ENCODE results near the gene EGFR. TPM values are rescaled to one million over a fixed set of nuclear protein-coding genes. Genes with fewer than 3 reads are reported as not detected.

EGFR gene
- total RNA-seq, 1 experiment from 2014 or later = 50.0 TPM

DNA sequence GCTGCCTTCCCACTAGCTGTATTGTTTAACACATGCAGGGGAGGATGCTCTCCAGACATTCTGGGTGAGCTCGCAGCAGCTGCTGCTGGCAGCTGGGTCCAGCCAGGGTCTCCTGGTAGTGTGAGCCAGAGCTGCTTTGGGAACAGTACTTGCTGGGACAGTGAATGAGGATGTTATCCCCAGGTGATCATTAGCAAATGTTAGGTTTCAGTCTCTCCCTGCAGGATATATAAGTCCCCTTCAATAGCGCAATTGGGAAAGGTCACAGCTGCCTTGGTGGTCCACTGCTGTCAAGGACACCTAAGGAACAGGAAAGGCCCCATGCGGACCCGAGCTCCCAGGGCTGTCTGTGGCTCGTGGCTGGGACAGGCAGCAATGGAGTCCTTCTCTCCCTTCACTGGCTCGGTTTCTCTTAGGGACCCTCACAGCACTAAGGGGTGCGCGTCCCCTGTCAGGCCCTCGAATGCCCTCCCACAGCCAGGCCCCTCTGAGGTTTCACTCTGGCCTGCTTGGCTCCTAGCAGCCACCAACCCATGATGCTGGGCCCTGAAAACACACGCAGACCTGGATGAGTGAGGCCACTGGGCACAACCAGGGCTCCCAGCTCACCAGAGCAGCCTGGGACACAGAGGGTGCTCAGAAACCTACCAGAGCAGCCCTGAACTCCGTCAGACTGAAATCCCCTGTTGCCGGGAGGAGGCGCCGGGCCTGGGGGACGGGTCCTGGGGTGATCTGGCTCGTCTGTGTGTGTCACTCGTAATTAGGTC, 173.3 kb downstream of the EGFR start:
- H3K9me2 ChIP-seq (replicated peaks; ENCODE audit: low read length) = no peaks in the 10 kb centered on the region
- H3K79me2 ChIP-seq (ENCODE audit: low read length) = no peaks in the 10 kb centered on the region; the same call in 1 of the 2 replicates
- ChIA-PET POLR2A (ENCODE audit: unreplicated experiment) (interaction anchor here (0.6 kb wide), 1 partner anchor 315 kb away, joined by 9 read pairs; no protein-coding TSS in a partner anchor), CTCF (interaction anchor here (0.8 kb wide), 1 partner anchor 63 kb away, joined by 4 read pairs; no protein-coding TSS in a partner anchor)
- DNase-seq = no peak
- H3K27me3 ChIP-seq (ENCODE audit: low read length) = no peaks in the 10 kb centered on the region
- H3K4me2 ChIP-seq (ENCODE audit: low read length) = peak overlapping the region; percentile 30; the same call in 1 of the 2 replicates
- no peak overlapping the region for H3K4me3 ChIP-seq (ENCODE audit: low read length)
- peaks cover 17% of the 10 kb centered on the region for H3K4me1 ChIP-seq (ENCODE audit: insufficient read depth, low read length)
- no TSS peak for BruUV-seq (replicated peaks)
- TF ChIP-seq EZH2 (IDR thresholded peaks at IDR 0.05; ENCODE audit: low read length, unreplicated experiment) (no peak), EZH2phosphoT487 (IDR thresholded peaks at IDR 0.05; ENCODE audit: borderline replicate concordance, low read length) (no peak)
- TF ChIP-seq, protein P1, sequence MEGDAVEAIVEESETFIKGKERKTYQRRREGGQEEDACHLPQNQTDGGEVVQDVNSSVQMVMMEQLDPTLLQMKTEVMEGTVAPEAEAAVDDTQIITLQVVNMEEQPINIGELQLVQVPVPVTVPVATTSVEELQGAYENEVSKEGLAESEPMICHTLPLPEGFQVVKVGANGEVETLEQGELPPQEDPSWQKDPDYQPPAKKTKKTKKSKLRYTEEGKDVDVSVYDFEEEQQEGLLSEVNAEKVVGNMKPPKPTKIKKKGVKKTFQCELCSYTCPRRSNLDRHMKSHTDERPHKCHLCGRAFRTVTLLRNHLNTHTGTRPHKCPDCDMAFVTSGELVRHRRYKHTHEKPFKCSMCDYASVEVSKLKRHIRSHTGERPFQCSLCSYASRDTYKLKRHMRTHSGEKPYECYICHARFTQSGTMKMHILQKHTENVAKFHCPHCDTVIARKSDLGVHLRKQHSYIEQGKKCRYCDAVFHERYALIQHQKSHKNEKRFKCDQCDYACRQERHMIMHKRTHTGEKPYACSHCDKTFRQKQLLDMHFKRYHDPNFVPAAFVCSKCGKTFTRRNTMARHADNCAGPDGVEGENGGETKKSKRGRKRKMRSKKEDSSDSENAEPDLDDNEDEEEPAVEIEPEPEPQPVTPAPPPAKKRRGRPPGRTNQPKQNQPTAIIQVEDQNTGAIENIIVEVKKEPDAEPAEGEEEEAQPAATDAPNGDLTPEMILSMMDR (conservative IDR thresholded peaks at IDR 0.05; ENCODE audit: low read depth, low read length) = no peak
- H3K9me3 ChIP-seq (ENCODE audit: low read length) = no peaks in the 10 kb centered on the region
- no peaks in the 10 kb centered on the region for H3F3A ChIP-seq (ENCODE audit: low read length, unreplicated experiment)
- H2AFZ ChIP-seq (ENCODE audit: low read length) = no peak overlapping the region
- H3K9ac ChIP-seq (ENCODE audit: low read length) = no peak overlapping the region; the same call in 1 of the 2 replicates
- peaks cover 24% of the 10 kb centered on the region; the same call in 1 of the 2 replicates for H3K36me3 ChIP-seq (ENCODE audit: low read depth, low read length)
- H3K27ac ChIP-seq (ENCODE audit: low read length) = peak overlapping the region; percentile 71
- no peaks in the 10 kb centered on the region for H4K20me1 ChIP-seq (ENCODE audit: low read length)
- intact Hi-C loops (cut with micrococcal nuclease) = no loop called here
- peak; percentile 45 for ATAC-seq

DNA sequence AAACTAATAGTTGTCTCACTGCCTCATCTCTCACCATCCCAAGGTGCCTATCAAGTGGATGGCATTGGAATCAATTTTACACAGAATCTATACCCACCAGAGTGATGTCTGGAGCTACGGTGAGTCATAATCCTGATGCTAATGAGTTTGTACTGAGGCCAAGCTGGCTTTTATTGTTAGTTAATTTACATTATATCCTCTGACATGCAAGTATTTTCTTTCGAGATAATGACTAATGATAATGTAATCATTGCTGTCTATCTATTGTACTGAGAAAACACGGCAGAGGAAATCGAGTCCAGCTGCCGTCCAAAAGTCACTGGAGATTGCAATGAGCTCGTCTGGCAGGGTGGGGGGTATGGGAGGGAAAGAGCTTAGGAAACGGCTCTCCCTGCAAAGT, 173.9 kb downstream of the EGFR start:
- H3K9me3 ChIP-seq (ENCODE audit: low read length) = no peaks in the 10 kb centered on the region
- intact Hi-C loops (cut with micrococcal nuclease) = no loop called here
- TF ChIP-seq, protein P1 (conservative IDR thresholded peaks at IDR 0.05; ENCODE audit: low read depth, low read length) = no peak
- TF ChIP-seq EZH2phosphoT487 (IDR thresholded peaks at IDR 0.05; ENCODE audit: borderline replicate concordance, low read length) (no peak), EZH2 (IDR thresholded peaks at IDR 0.05; ENCODE audit: low read length, unreplicated experiment) (no peak)
- POLR2A ChIA-PET (ENCODE audit: unreplicated experiment) = interaction anchor here (0.6 kb wide), 1 partner anchor 316 kb away, joined by 9 read pairs; no protein-coding TSS in a partner anchor
- H3K4me2 ChIP-seq (ENCODE audit: low read length) = peak overlapping the region; percentile 30; the same call in 1 of the 2 replicates
- CTCF ChIA-PET = interaction anchor here (0.8 kb wide), 1 partner anchor 62 kb away, joined by 4 read pairs; no protein-coding TSS in a partner anchor
- DNase-seq (peak; percentile 67), ATAC-seq (peak; percentile 77)
- H3F3A ChIP-seq (ENCODE audit: low read length, unreplicated experiment) = no peaks in the 10 kb centered on the region
- no peaks in the 10 kb centered on the region for H4K20me1 ChIP-seq (ENCODE audit: low read length)
- H2AFZ ChIP-seq (ENCODE audit: low read length) = no peak overlapping the region
- H3K4me3 ChIP-seq (ENCODE audit: low read length) = no peak overlapping the region
- no peak overlapping the region; the same call in 1 of the 2 replicates for H3K9ac ChIP-seq (ENCODE audit: low read length)
- no peaks in the 10 kb centered on the region for H3K27me3 ChIP-seq (ENCODE audit: low read length)
- H3K27ac ChIP-seq (ENCODE audit: low read length) = peak overlapping the region; percentile 71
- peaks cover 18% of the 10 kb centered on the region; the same call in 1 of the 2 replicates for H3K36me3 ChIP-seq (ENCODE audit: low read depth, low read length)
- H3K79me2 ChIP-seq (ENCODE audit: low read length) = no peaks in the 10 kb centered on the region; the same call in 1 of the 2 replicates
- BruUV-seq (replicated peaks) = no TSS peak
- H3K4me1 ChIP-seq (ENCODE audit: insufficient read depth, low read length) = peaks cover 17% of the 10 kb centered on the region
- no peaks in the 10 kb centered on the region for H3K9me2 ChIP-seq (replicated peaks; ENCODE audit: low read length)
